ENCODE measurements around the gene ZSWIM5. TPM values are rescaled to one million over a fixed set of nuclear protein-coding genes. Genes with fewer than 3 reads are reported as not detected.

ZSWIM5 gene
- total and polyA plus RNA-seq, 2 of the 8 experiments (the other 6 are each of a cell fraction or from before 2014, with no cell fraction given): 2.5 to 3.9 TPM

DNA sequence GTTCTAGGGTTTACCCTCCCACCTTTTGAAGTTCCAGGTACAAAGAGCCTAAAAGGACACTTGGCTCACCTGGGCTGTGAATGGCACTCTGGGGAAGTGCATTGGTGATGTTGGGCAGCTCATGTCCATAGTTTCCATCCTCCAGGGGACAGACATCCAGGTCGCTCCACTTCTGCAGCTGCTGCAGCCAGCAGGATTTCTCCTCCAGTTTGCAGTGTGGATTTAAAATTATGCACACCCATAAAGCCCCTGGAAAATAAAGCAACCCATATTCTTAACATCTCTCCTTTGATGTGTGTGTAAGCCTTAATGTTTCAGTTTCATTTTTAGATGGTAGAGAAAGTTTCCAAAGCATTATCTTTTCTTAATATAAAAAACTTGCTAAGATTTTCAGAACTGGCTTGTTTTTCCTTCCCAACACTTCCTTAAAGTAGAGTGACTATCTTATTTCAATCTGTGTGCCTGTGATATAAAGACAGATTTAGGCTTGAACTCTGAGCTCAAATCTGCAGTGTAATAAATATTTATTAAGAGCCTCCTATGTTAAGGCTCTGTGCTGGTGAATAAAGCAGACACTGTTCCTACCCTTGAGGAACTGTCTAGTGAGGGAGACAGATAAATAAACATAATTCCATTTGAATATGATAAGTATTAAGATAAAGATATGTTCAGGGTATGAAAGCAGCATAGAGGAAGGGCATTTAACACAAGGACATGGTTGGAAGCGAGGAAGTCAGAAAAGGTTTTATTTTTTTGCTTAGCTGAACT, 155.2 kb downstream of the ZSWIM5 start:
- H2BK12ac ChIP-seq (ENCODE audit: low read depth, low read length): no peak overlapping the region
- H3K4me2 ChIP-seq (ENCODE audit: insufficient read depth in 1 of 2, low read depth in 2 of 2, low read length in 2 of 2): no peak overlapping the region
- no peak overlapping the region for H3K4me3 ChIP-seq (ENCODE audit: extremely low read depth in 1 of 4, insufficient read depth in 2 of 4, low read depth in 3 of 4, low read length in 4 of 4)
- no peak for FAIRE-seq
- no peaks in the 10 kb centered on the region for H3K4me1 ChIP-seq (replicated peaks in 1 of 4; ENCODE audit: control insufficient read depth in 3 of 4, insufficient read depth in 4 of 4, low read length in 3 of 4)
- no peak overlapping the region for H2AFZ ChIP-seq (ENCODE audit: low read length)
- no peak overlapping the region for H3K14ac ChIP-seq (ENCODE audit: insufficient read length)
- no peaks in the 10 kb centered on the region for H3K79me2 ChIP-seq (ENCODE audit: control insufficient read depth in 1 of 2, insufficient read depth in 2 of 2, low read length in 2 of 2)
- H3K9me3 ChIP-seq (ENCODE audit: insufficient read depth in 2 of 2, low read depth in 1 of 2, low read length in 1 of 2): no peaks in the 10 kb centered on the region
- no peak overlapping the region for H3K27ac ChIP-seq (ENCODE audit: low read depth, low read length)
- no peak overlapping the region for H3K4ac ChIP-seq (replicated peaks; ENCODE audit: insufficient read length, low read depth, low read length)
- ChIA-PET POLR2A (ENCODE audit: partially characterized antibody) (interaction anchor here (1.0 kb wide), 1 partner anchor 17 kb away, joined by 3 read pairs; no protein-coding TSS in a partner anchor), CTCF (ENCODE audit: partially characterized antibody) (interaction anchor here (0.7 to 1.5 kb wide), 5 partner anchors 10 to 87 kb away, joined by 3 to 5 read pairs (median 3); no protein-coding TSS in a partner anchor)
- H4K20me1 ChIP-seq (replicated peaks in 1 of 2; ENCODE audit: control insufficient read depth in 1 of 2, insufficient read depth in 2 of 2, low read length in 2 of 2): peaks cover 0 to 1% of the 10 kb centered on the region in 2 experiments
- H3K23ac ChIP-seq (ENCODE audit: insufficient read length): no peak overlapping the region
- no peaks in the 10 kb centered on the region for H3K27me3 ChIP-seq (replicated peaks in 1 of 4; ENCODE audit: control insufficient read depth in 3 of 4, extremely low read depth in 1 of 4, insufficient read depth in 3 of 4, low read length in 3 of 4)
- no peaks in the 10 kb centered on the region for H3K23me2 ChIP-seq (ENCODE audit: low read depth, low read length)
- H2AK5ac ChIP-seq (ENCODE audit: low read depth, low read length): no peak overlapping the region
- no peak overlapping the region for H4K5ac ChIP-seq (ENCODE audit: insufficient read length, low read depth, low read length)
- H2BK120ac ChIP-seq (replicated peaks; ENCODE audit: low read depth, low read length): no peak overlapping the region
- H3K56ac ChIP-seq (replicated peaks; ENCODE audit: insufficient read length, low read depth, low read length): no peak overlapping the region
- WGBS, 2 experiments (ENCODE audit: extremely low coverage in 1 of 2, insufficient coverage in 1 of 2, insufficient read length in 1 of 2, insufficient replicate concordance in 2 of 2, low coverage in 1 of 2, low lambda C conversion rate in 2 of 2, missing lambda C conversion rate in 1 of 2): 92% methylated on average over 2 of the region's 2 CpGs; no CpG with 5 or more reads in 1 of the 2 experiments
- no peaks in the 10 kb centered on the region for H3K79me1 ChIP-seq (ENCODE audit: low read depth, low read length)
- no peak overlapping the region for H2BK20ac ChIP-seq (ENCODE audit: low read length)
- TF ChIP-seq, protein P1, sequence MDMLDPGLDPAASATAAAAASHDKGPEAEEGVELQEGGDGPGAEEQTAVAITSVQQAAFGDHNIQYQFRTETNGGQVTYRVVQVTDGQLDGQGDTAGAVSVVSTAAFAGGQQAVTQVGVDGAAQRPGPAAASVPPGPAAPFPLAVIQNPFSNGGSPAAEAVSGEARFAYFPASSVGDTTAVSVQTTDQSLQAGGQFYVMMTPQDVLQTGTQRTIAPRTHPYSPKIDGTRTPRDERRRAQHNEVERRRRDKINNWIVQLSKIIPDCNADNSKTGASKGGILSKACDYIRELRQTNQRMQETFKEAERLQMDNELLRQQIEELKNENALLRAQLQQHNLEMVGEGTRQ (IDR thresholded peaks at IDR 0.05; ENCODE audit: low read length): no peak
- TF ChIP-seq YY1 (IDR thresholded peaks at IDR 0.05; ENCODE audit: low read depth, low read length) (no peak), SIRT6 (IDR thresholded peaks at IDR 0.05; ENCODE audit: low read length) (no peak), SAP30 (IDR thresholded peaks at IDR 0.05; ENCODE audit: insufficient read depth, insufficient replicate concordance, low read length) (no peak), ASH2L (IDR thresholded peaks at IDR 0.05; ENCODE audit: low read length) (no peak)
- no peak overlapping the region for H4K8ac ChIP-seq (ENCODE audit: extremely low read depth, insufficient read depth, low read length)
- H2BK5ac ChIP-seq (ENCODE audit: low read depth, low read length): no peak overlapping the region
- no peak overlapping the region for H4K91ac ChIP-seq (replicated peaks; ENCODE audit: insufficient read length, low read length)
- H3K9ac ChIP-seq (replicated peaks in 1 of 4; ENCODE audit: extremely low read depth in 1 of 4, low read depth in 3 of 4, low read length in 3 of 4): no peak overlapping the region
- H3K18ac ChIP-seq (ENCODE audit: extremely low read depth, low read length): no peak overlapping the region
- no peaks in the 10 kb centered on the region for H3K36me3 ChIP-seq (ENCODE audit: control insufficient read depth in 2 of 4, insufficient read depth in 4 of 4, low read length in 3 of 4)
- H2BK15ac ChIP-seq (ENCODE audit: low read length): no peak overlapping the region
- no peak for DNase-seq (ENCODE audit: low read depth in 1 of 2, low spot score in 2 of 2)
